ENCODE measurements around the gene SAMD9. TPM values are rescaled to one million over a fixed set of nuclear protein-coding genes. Genes with fewer than 3 reads are reported as not detected.

SAMD9 gene
- total RNA-seq, 2 experiments from 2014 or later: 6.1 to 7.6 TPM

- ChIA-PET CTCF (ENCODE audit: unreplicated experiment) (no interaction called here), POLR2A (no interaction called here)
- Histone ChIP-seq H4K20me1 (ENCODE audit: insufficient read depth, low read length) (no peaks in the 10 kb centered on the region), H3K4me1 (ENCODE audit: insufficient read depth, low read length, poor library complexity, severe bottlenecking) (no peaks in the 10 kb centered on the region), H3K27ac (ENCODE audit: low read depth, low read length, poor library complexity, severe bottlenecking) (no peak overlapping the region), H3K9me3 (ENCODE audit: low read length) (no peaks in the 10 kb centered on the region), H3K4me3 (ENCODE audit: low read depth, low read length, poor library complexity, severe bottlenecking) (no peak overlapping the region), H3K9me2 (ENCODE audit: insufficient read depth, low read length) (no peaks in the 10 kb centered on the region), H3K79me2 (ENCODE audit: insufficient read depth, low read depth, low read length) (no peaks in the 10 kb centered on the region), H3K36me3 (ENCODE audit: insufficient read depth, low read length) (no peaks in the 10 kb centered on the region), H3K4me2 (ENCODE audit: low read length) (no peak overlapping the region), H2AFZ (ENCODE audit: low read length) (no peak overlapping the region)
- no peak for TF ChIP-seq EZH2phosphoT487 (IDR thresholded peaks at IDR 0.05; ENCODE audit: borderline replicate concordance, low read depth, low read length)
- TF ChIP-seq, protein P1, sequence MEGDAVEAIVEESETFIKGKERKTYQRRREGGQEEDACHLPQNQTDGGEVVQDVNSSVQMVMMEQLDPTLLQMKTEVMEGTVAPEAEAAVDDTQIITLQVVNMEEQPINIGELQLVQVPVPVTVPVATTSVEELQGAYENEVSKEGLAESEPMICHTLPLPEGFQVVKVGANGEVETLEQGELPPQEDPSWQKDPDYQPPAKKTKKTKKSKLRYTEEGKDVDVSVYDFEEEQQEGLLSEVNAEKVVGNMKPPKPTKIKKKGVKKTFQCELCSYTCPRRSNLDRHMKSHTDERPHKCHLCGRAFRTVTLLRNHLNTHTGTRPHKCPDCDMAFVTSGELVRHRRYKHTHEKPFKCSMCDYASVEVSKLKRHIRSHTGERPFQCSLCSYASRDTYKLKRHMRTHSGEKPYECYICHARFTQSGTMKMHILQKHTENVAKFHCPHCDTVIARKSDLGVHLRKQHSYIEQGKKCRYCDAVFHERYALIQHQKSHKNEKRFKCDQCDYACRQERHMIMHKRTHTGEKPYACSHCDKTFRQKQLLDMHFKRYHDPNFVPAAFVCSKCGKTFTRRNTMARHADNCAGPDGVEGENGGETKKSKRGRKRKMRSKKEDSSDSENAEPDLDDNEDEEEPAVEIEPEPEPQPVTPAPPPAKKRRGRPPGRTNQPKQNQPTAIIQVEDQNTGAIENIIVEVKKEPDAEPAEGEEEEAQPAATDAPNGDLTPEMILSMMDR (conservative IDR thresholded peaks at IDR 0.05; ENCODE audit: low read length): peak; percentile 92
- no TSS peak for BruUV-seq (replicated peaks)
- intact Hi-C loops (cut with micrococcal nuclease; ENCODE audit: unreplicated experiment): loop anchor here (1.0 to 10.0 kb wide), 4 partner anchors 221 to 591 kb away; partner anchors contain the start of gene CDK6
- DNase-seq (ENCODE audit: low spot score): peak; percentile 54
Observed at GRCh38 chr7:93055543-93056107, 62.2 kb downstream of the SAMD9 start.

DNA sequence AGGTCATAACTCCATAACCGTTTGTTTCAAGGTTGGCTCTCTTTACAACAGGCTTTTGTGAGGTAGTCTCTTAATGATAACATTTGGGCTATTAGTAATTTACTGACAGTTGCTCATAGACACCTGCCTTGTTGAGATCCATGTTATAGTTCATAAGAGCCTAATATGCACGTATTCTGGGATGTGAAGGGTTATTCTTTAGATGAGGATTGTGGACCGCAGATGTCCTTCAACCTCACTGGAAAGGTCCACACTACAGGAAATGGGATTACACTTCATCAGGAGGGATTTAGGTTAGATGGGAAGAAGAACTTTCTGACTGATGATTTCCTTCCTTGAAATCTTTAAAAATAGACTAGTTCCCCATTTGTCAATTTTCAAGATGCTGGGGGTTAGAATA lies 62.8 kb downstream of the SAMD9 start:
- Histone ChIP-seq H3K4me3 (ENCODE audit: low read depth, low read length, poor library complexity, severe bottlenecking) (no peak overlapping the region), H3K27ac (ENCODE audit: low read depth, low read length, poor library complexity, severe bottlenecking) (no peak overlapping the region), H2AFZ (ENCODE audit: low read length) (no peak overlapping the region), H4K20me1 (ENCODE audit: insufficient read depth, low read length) (no peaks in the 10 kb centered on the region), H3K4me1 (ENCODE audit: insufficient read depth, low read length, poor library complexity, severe bottlenecking) (no peaks in the 10 kb centered on the region), H3K79me2 (ENCODE audit: insufficient read depth, low read depth, low read length) (no peaks in the 10 kb centered on the region), H3K4me2 (ENCODE audit: low read length) (no peak overlapping the region), H3K9me2 (ENCODE audit: insufficient read depth, low read length) (no peaks in the 10 kb centered on the region), H3K9me3 (ENCODE audit: low read length) (no peaks in the 10 kb centered on the region), H3K36me3 (ENCODE audit: insufficient read depth, low read length) (no peaks in the 10 kb centered on the region)
- CTCF ChIA-PET (ENCODE audit: unreplicated experiment): no interaction called here
- TF ChIP-seq, protein P1 (conservative IDR thresholded peaks at IDR 0.05; ENCODE audit: low read length): no peak
- TF ChIP-seq EZH2phosphoT487 (IDR thresholded peaks at IDR 0.05; ENCODE audit: borderline replicate concordance, low read depth, low read length): no peak
- POLR2A ChIA-PET: no interaction called here
- no TSS peak for BruUV-seq (replicated peaks)
- no peak for DNase-seq (ENCODE audit: low spot score)
- intact Hi-C loops (cut with micrococcal nuclease; ENCODE audit: unreplicated experiment): loop anchor here (1.0 to 10.0 kb wide), 4 partner anchors 220 to 590 kb away; partner anchors contain the start of gene CDK6
